Muscle layer of duodenum (tissue), 2 donors: ENCODE measurements around the gene HOXD11.

Experiments
- H3K27ac ChIP-seq: one replicate; pipeline ENCODE4 v1.7.0; 2013; ENCODE audit warnings: mild to moderate bottlenecking, low read length
- H3K27me3 ChIP-seq: one replicate; pipeline ENCODE4 v1.7.0; 2013; ENCODE audit warnings: low read depth, mild to moderate bottlenecking, control low read depth, low read length
- H3K36me3 ChIP-seq, 2 donors: one replicate each; pipeline ENCODE4 v1.7.0; 2013; ENCODE audit warnings: low read length in 2 of 2, control low read depth in 1 of 2, mild to moderate bottlenecking in 1 of 2; ENCODE audit not compliant: insufficient read depth in 2 of 2, control insufficient read depth in 1 of 2
- H3K4me1 ChIP-seq, 2 donors: one replicate each; pipeline ENCODE4 v1.7.0; 2013; ENCODE audit warnings: low read length in 2 of 2, mild to moderate bottlenecking in 2 of 2, control low read depth in 1 of 2, moderate library complexity in 1 of 2; ENCODE audit not compliant: insufficient read depth in 2 of 2, control insufficient read depth in 1 of 2
- H3K4me3 ChIP-seq, 2 donors: one replicate each; pipeline ENCODE4 v1.7.0; 2013; ENCODE audit warnings: low read length in 2 of 2, low read depth in 1 of 2, mild to moderate bottlenecking in 1 of 2
- H3K9me3 ChIP-seq, 2 donors: one replicate each; pipeline ENCODE4 v1.7.0; 2013; ENCODE audit warnings: low read length in 2 of 2, control low read depth in 1 of 2, mild to moderate bottlenecking in 1 of 2; ENCODE audit not compliant: control insufficient read depth in 1 of 2
- donor health status: healthy.

Gene HOXD11

DNA sequence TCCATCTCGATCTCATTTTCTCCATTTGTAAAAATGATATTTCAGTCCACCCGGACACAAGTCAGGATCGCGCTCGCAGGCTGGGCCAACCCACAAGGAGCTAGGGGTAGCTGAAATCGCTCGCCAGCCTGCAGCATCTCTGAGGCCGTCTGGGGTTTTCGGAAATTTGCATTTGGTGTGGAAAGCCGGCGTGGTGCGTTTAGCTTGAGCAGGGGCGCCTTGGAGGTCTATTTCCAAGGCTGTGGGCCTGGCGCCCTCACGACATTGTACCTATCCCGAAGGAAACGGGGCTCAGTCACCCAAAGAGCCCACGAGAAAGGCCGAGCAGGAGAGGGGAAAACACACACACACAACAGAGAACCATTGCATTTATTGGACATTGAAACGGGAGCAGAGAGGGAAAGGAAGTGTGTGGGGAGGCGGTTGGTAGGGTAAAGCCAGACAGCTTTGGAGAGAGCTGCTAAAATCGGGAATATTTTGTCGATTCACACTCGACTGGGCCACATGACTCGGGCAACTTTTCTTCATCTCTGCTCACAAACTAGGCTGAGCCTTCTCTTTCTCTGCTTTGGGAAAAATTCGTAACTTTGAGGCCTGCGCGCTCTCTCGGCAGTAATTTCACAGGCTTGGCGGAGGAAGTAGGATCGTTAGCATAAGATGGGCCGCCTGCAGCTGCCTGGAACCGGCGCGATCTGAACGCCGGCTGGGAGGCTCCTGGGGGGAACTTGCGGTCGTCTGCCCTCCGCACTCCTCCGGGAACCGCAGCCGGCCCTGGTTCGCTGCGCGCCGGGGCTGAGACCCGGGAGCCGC, 21.3 kb downstream of the HOXD11 start:
- peaks cover 0 to 17% of the 10 kb centered on the region in 2 donors for H3K4me1 ChIP-seq
- H3K4me3 ChIP-seq, result peak overlapping the region; percentile 5 to 63
- no peak overlapping the region for H3K27ac ChIP-seq
- H3K27me3 ChIP-seq, result peaks cover 84% of the 10 kb centered on the region
- no peaks in the 10 kb centered on the region for H3K9me3 ChIP-seq
- no peaks in the 10 kb centered on the region for H3K36me3 ChIP-seq

DNA sequence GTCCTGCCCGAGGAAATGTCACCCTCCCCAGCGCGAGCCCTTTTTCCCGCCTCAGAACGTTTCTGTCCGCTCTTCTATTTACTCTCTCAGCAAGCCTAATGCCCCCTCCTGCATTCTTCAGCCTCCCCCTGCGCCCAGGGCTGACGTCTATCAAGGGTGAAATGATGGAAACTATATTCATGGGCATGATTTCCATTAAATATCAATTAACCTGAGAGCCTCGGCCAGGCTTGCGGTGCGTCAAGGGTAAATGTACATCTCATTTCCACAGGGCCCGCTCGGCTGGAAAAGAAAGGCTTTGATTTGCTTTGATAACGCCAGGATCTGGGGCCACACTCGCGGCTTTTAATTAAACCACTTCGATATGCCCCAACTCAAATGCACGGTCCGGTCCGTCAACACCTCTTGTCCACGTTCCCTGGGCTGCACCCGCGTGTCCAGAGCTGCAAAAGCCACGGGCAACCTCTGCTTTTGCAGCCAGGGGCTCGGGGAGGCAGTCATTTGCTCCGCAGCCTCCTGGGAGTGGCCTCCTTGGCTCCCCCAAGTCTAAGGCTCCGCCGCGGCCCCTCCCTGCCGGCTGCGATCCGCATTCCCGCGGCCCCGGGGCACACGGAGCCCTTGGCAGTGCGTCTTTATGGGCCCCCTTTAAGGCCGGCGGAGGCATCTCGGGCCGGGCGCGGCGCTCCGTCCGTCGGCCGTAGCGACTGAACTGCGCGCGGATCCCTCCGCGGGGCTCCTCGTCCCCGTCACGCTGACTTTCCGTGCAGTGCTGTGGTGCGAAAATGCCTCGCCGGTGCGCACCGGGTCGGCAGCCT, 22.1 kb downstream of the HOXD11 start, which contains the start of gene HOXD8:
HOXD8 (plus strand) TSS at position 724 of the 815 bp plus-strand sequence. CDS start 662 bp downstream, outside the sequence.
- Histone ChIP-seq H3K27ac (no peak within 1 kb of the TSS), H3K4me3 (peak within 1 kb of the TSS; percentile 37 to 63), H3K4me1 (peaks cover 0 to 17% of the 10 kb centered on the region in 2 donors), H3K9me3 (no peaks in the 10 kb centered on the region), H3K27me3 (peaks cover 82% of the 10 kb centered on the region), H3K36me3 (no peaks in the 10 kb centered on the region)

DNA sequence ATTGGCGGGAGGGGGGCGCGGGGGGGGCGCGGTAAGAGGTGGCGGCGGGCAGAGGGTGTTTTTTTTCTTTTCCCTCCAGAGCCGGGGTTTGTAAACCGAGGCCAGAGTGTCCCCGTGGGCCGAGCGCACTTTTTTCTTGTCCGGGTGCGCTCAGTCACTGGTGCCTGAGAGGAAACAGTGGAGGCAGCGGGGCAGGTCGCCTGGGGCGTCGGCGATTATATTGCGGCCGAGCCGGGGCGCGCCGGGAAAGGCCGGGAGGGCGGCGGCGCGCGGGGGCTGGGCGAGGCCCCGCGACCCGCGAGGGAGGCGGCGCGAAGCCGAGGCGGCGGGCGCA, 22.7 kb downstream of the HOXD11 start:
- peak overlapping the region in 1 of 2 donors; percentile 63 for H3K4me3 ChIP-seq
- H3K9me3 ChIP-seq, result no peaks in the 10 kb centered on the region
- peaks cover 0 to 17% of the 10 kb centered on the region in 2 donors for H3K4me1 ChIP-seq
- H3K27ac ChIP-seq, result no peak overlapping the region
- peaks cover 82% of the 10 kb centered on the region for H3K27me3 ChIP-seq
- H3K36me3 ChIP-seq, result no peaks in the 10 kb centered on the region

DNA sequence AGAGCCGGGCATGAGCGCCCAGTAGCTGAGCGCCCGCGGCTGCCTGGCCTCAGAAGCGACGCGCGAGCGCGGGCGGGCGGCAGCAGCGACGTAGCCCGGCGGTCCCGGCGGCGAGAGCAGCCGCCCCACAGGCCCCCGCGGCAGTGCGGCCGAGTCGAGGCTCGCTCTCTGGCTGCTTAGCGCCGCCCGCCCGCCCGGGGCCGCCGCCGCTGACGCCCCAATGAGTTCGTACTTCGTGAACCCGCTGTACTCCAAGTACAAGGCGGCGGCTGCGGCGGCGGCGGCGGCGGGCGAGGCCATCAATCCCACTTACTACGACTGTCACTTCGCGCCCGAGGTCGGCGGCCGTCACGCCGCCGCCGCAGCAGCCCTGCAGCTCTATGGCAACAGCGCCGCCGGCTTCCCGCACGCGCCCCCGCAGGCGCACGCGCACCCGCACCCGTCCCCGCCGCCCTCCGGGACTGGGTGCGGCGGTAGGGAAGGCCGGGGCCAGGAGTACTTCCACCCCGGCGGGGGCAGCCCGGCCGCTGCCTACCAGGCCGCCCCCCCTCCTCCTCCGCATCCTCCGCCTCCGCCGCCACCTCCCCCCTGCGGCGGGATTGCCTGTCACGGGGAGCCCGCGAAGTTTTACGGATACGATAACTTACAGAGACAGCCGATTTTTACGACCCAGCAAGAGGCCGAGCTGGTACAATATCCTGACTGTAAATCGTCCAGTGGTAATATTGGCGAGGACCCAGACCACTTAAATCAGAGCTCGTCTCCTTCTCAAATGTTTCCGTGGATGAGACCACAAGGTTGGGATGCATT, 23.3 kb downstream of the HOXD11 start:
- Histone ChIP-seq H3K27ac (no peak overlapping the region), H3K27me3 (peaks cover 80% of the 10 kb centered on the region), H3K4me3 (peak overlapping the region; percentile 13 to 63)

DNA sequence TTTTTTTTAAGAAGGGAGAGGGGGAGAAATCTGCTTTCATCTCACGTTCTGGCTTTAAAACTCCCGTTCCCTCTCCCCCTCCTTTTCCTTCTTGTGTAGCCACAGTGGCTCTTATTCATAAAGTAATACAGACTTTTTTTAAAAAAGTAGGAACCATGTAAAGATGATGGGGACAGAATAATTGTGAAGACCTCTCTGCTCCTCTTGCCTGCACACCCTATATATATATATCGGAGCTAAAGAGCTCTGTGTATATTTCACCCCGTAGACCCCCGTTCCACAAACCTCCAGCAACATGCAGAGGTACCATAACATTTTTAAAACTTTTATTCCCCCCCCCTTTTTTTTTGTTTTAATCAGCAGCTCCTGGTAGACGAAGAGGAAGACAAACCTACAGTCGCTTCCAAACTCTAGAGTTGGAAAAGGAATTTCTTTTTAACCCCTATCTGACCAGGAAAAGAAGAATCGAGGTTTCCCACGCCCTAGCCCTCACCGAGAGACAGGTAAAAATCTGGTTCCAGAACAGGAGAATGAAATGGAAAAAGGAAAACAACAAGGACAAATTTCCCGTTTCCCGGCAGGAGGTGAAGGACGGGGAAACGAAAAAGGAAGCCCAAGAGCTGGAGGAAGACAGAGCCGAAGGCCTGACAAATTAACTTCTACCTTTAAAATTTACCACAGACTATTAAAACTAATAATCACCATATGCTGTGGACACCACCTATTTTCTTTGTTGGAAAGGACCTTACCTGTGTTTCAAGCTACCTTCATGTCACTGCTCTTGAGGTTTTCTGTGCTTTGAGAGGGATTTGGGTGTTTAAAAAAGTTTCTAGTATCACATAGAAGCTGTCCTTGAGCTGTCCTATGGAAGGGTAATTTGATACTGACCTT, 24.1 kb downstream of the HOXD11 start:
- Histone ChIP-seq H3K27ac (no peak overlapping the region), H3K36me3 (no peaks in the 10 kb centered on the region), H3K27me3 (peaks cover 80% of the 10 kb centered on the region), H3K4me1 (peaks cover 0 to 17% of the 10 kb centered on the region in 2 donors), H3K4me3 (peak overlapping the region; percentile 13 to 63), H3K9me3 (peaks cover 0 to 5% of the 10 kb centered on the region in 2 donors)

More for the DNA sequence above, 23.3 kb downstream of the HOXD11 start:
- peaks cover 0 to 1% of the 10 kb centered on the region in 2 donors for H3K9me3 ChIP-seq
- H3K36me3 ChIP-seq, result no peaks in the 10 kb centered on the region
- peaks cover 0 to 17% of the 10 kb centered on the region in 2 donors for H3K4me1 ChIP-seq

DNA sequence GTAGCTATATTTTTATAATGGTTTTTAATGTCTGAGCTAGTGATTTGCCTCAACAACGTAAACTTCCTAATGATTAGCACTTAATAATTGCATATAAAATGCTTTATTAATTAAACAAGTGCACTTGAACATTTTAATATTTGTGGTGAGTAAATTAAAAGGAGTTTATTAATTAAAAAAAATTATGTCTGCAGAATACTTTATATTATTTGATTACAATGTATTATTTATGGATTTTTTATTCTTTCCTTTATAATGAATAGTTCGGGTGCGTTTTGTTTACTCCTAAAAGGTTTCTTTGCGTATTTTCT, 24.7 kb downstream of the HOXD11 start:
- Histone ChIP-seq H3K4me1 (peaks cover 0 to 20% of the 10 kb centered on the region in 2 donors), H3K27ac (no peak overlapping the region)

DNA sequence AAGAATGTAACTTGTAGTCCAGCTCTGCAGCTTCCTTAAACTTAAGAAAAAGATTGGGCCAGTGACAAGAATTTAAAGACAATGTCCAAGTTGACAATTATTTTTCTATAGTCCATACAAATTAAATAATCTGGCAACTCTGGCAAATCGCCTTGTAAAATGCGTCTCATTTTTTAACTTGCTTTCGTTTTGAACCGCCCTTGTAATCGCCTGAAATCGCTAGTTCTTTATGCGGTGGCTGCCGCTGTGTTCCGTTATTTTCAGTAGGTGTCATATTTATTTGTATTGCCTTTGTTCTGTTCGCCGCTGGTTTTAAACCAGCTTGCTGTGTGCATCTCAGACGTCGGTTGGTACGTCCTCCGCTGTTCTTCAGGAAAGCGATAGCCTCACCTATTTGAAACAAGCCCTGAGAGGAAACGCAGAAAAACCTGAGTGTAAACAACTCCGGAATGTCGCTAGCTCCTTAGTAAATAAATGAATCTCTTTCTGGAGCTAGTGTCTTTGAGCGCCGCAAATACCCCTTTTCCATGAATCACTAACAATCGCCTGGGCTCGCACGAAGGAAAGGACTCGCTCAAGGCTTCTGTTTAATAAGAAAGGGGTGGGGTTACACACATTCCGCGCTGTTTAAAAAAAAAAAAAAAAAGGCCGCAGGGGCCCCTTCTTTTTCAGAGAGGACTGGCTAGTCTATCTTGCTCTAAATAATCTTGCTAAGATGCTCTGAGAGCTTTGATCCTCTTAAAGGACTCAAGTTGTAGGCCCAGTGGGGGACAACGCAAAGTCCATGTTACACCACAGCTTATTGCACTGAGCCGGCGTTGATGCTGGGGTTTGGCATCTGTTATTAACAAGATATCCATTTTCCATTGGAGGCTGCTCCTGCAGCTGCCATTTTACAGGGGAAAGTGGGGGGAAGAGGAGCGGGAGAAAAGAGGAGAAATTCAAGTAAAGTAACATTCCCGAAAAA, 25.4 kb downstream of the HOXD11 start:
- H3K27ac ChIP-seq, result peak overlapping the region; percentile 1
- peak overlapping the region; percentile 27 to 63 for H3K4me3 ChIP-seq
- peaks cover 0 to 23% of the 10 kb centered on the region in 2 donors for H3K4me1 ChIP-seq
- peaks cover 81% of the 10 kb centered on the region for H3K27me3 ChIP-seq
- peaks cover 0 to 5% of the 10 kb centered on the region in 2 donors for H3K9me3 ChIP-seq
- H3K36me3 ChIP-seq, result no peaks in the 10 kb centered on the region

More for the DNA sequence above, 24.7 kb downstream of the HOXD11 start:
- Histone ChIP-seq H3K36me3 (no peaks in the 10 kb centered on the region), H3K9me3 (peaks cover 0 to 5% of the 10 kb centered on the region in 2 donors), H3K27me3 (peaks cover 80% of the 10 kb centered on the region), H3K4me3 (no peak overlapping the region)

DNA sequence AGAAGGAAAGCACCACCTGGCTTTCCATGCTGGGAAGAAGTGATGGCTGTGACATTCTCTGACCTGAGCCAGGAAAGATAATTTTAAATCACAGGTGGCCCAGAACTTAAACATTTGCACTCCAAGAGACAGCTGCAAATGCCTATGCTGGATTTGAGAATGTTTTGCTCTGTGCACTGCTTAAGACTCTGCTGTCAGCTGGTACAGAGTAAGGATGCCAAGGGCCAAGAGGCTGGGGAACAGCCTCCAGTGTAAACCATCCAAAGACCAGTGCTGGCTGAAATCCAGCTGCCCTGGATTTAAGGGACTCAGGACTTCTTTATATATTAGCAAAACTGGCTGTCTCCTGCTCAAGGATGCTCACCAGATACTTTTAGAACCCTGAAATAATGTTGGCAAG, 26.3 kb downstream of the HOXD11 start:
- Histone ChIP-seq H3K4me3 (no peak overlapping the region), H3K9me3 (peaks cover 0 to 5% of the 10 kb centered on the region in 2 donors), H3K4me1 (peaks cover 0 to 23% of the 10 kb centered on the region in 2 donors), H3K27ac (no peak overlapping the region), H3K27me3 (peaks cover 81% of the 10 kb centered on the region), H3K36me3 (no peaks in the 10 kb centered on the region)

DNA sequence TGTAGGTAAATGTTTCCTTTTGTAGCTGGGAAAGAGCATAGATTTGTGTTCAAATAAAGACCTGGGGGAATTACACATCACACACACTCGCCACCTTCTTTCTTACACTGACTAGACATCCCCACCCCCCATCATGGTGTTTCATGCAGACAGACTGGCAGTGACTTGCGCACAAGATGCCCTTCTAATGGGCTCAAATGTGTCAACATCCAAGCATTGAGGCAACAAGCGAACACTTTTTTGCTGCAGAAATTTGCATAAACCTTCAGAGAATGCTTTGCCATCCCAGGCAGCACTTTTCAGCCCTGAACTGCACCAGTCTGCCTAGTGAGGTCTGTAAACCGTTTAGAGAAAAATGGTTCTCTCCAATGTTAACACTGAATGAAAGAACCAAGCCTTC, 27.0 kb downstream of the HOXD11 start:
- Histone ChIP-seq H3K27ac (no peak overlapping the region), H3K9me3 (peaks cover 0 to 5% of the 10 kb centered on the region in 2 donors), H3K4me3 (no peak overlapping the region), H3K36me3 (no peaks in the 10 kb centered on the region), H3K4me1 (peaks cover 0 to 17% of the 10 kb centered on the region in 2 donors), H3K27me3 (peaks cover 81% of the 10 kb centered on the region)
